HepG2 (cell line): ENCODE measurements around the gene AP1G1. TPM values are rescaled to one million over a fixed set of nuclear protein-coding genes. Genes with fewer than 3 reads are reported as not detected.

ENCODE experiments used
- CREB1 ChIP-seq, 2 experiments: fragments of 450-650 bp in 1 of 2; IDR thresholded peaks; 2 replicates each; pipeline ENCODE4 v1.6.1; 2016 to 2017; ENCODE audit warnings: control low read depth in 1 of 2, mild to moderate bottlenecking in 1 of 2, missing compliant biosample characterization in 1 of 2, missing genetic modification characterization in 1 of 2
- EEA1 ChIP-seq: sonication (generic); formaldehyde crosslinking; IDR thresholded peaks from 2 replicates; pipeline ENCODE4 v1.5.1; 2020; ENCODE audit warnings: mild to moderate bottlenecking, missing genetic modification reagents, borderline replicate concordance
- FOSL2 ChIP-seq: sonication (generic); formaldehyde crosslinking; IDR thresholded peaks from 2 replicates; pipeline ENCODE4 v1.4.0; 2020; ENCODE audit warnings: missing genetic modification reagents
- GABPB1 ChIP-seq: IDR thresholded peaks from 2 replicates; pipeline ENCODE4 v1.6.1; 2016; ENCODE audit warnings: mild to moderate bottlenecking, missing genetic modification reagents, moderate library complexity, missing compliant biosample characterization
- HOXA5 ChIP-seq: sonication (generic); formaldehyde crosslinking; IDR thresholded peaks from 2 replicates; pipeline ENCODE4 v1.4.0; 2020; ENCODE audit warnings: missing genetic modification reagents
- IRX3 ChIP-seq: sonication (generic); formaldehyde crosslinking; IDR thresholded peaks from 2 replicates; pipeline ENCODE4 v1.8.1; 2023; ENCODE audit warnings: mild to moderate bottlenecking, low read depth, missing genetic modification reagents, borderline replicate concordance
- JUN ChIP-seq: sonication (generic); formaldehyde crosslinking; IDR thresholded peaks from 2 replicates; pipeline ENCODE4 v1.4.0; 2020; ENCODE audit warnings: mild to moderate bottlenecking, missing genetic modification reagents
- JUND ChIP-seq: sonication (generic); formaldehyde crosslinking; IDR thresholded peaks from 2 replicates; pipeline ENCODE4 v1.8.0; 2022; ENCODE audit warnings: mild to moderate bottlenecking, missing genetic modification reagents
- MAZ ChIP-seq, 2 experiments: sonication (generic) in 1 of 2; formaldehyde crosslinking in 1 of 2; IDR thresholded peaks; 2 replicates each; pipeline versions ENCODE4 v1.5.0 to v1.6.1; 2012 to 2020; ENCODE audit warnings: low read depth in 2 of 2, mild to moderate bottlenecking in 2 of 2, borderline replicate concordance in 1 of 2, improper control_type of control experiment in 1 of 2, low read length in 1 of 2, missing genetic modification reagents in 1 of 2, moderate library complexity in 1 of 2
- NFAT5 ChIP-seq: sonication (generic); formaldehyde crosslinking; IDR thresholded peaks from 2 replicates; pipeline ENCODE4 v1.4.0; 2020; ENCODE audit warnings: missing genetic modification reagents
- NFE2L1 ChIP-seq: sonication (generic); formaldehyde crosslinking; IDR thresholded peaks from 2 replicates; pipeline ENCODE4 v1.4.0; 2020; ENCODE audit warnings: missing genetic modification reagents, mild to moderate bottlenecking, borderline replicate concordance
- PCBP2 ChIP-seq: fragments of 200-400 bp; formaldehyde crosslinking; optimal IDR thresholded peaks from 2 replicates; pipeline ENCODE3; 2018; ENCODE audit warnings: low read length, low read depth; ENCODE audit not compliant: poor library complexity, severe bottlenecking
- POGZ ChIP-seq: sonication (generic); formaldehyde crosslinking; IDR thresholded peaks from 2 replicates; pipeline ENCODE4 v1.4.0; 2020; ENCODE audit warnings: mild to moderate bottlenecking, missing genetic modification reagents
- SMARCC2 ChIP-seq: fragments of 450-650 bp; IDR thresholded peaks from 2 replicates; pipeline ENCODE4 v1.6.1; 2017; ENCODE audit warnings: antibody characterized with exemption, mild to moderate bottlenecking
- ZBTB42 ChIP-seq: sonication (generic); formaldehyde crosslinking; IDR thresholded peaks from 2 replicates; pipeline ENCODE4 v1.5.0; 2020; ENCODE audit warnings: mild to moderate bottlenecking, missing genetic modification reagents
- ZC3H13 ChIP-seq: sonication (generic); formaldehyde crosslinking; IDR thresholded peaks from 2 replicates; pipeline ENCODE4 v1.8.1; 2023; ENCODE audit warnings: mild to moderate bottlenecking, missing genetic modification reagents, moderate library complexity
- ZNF264 ChIP-seq: sonication (generic); formaldehyde crosslinking; IDR thresholded peaks from 2 replicates; pipeline ENCODE4 v1.4.0; 2020; ENCODE audit warnings: missing genetic modification reagents
- ZNF619 ChIP-seq: sonication (generic); formaldehyde crosslinking; IDR thresholded peaks from 2 replicates; pipeline ENCODE4 v1.4.0; 2020; ENCODE audit warnings: mild to moderate bottlenecking, missing genetic modification reagents
- ZNF773 ChIP-seq: sonication (generic); formaldehyde crosslinking; IDR thresholded peaks from 2 replicates; pipeline ENCODE4 v1.4.0; 2020; ENCODE audit warnings: missing genetic modification reagents, borderline replicate concordance
- polyA plus RNA-seq, 8 experiments: library from polyadenylated mRNA; depleted of rRNA in 3 of 8; stranded (reverse) in 7 of 8; unstranded in 1 of 8; fragments of >200 nt; fragmentation: Illumina TruSeq in 4 of 8; extraction: Trizol in 4 of 8; gene quantifications; 2 replicates each; pipeline versions ENCODE4 v1.2.1 to v1.2.3, GENCODE V29; 2011 to 2016; ENCODE audit warnings: low read depth in 4 of 8, missing spikeins in 1 of 8, mixed read lengths in 1 of 8; ENCODE audit not compliant: insufficient read depth in 1 of 8
- total RNA-seq, 5 experiments: library from RNA; depleted of rRNA; stranded (reverse); fragments of >200 nt; fragmentation: Illumina TruSeq; extraction: Trizol; gene quantifications; 2 replicates each; pipeline ENCODE4 v1.2.3, GENCODE V29; 2016; ENCODE audit warnings: low read depth in 1 of 5
- TF ChIP-seq, protein P1 (sequence below): sonication (generic); formaldehyde crosslinking; IDR thresholded peaks from 2 replicates; pipeline ENCODE4 v1.9.0; 2021; ENCODE audit warnings: missing genetic modification reagents, mild to moderate bottlenecking, borderline replicate concordance
- TF ChIP-seq, protein P2 (sequence below): sonication (generic); formaldehyde crosslinking; IDR thresholded peaks from 2 replicates; pipeline ENCODE4 v1.5.1; 2020; ENCODE audit warnings: mild to moderate bottlenecking, missing genetic modification reagents, moderate library complexity

The AP1G1 gene
- total and polyA plus RNA-seq, 2 of the 13 experiments (the other 11 are each of a cell fraction or from before 2014, with no cell fraction given): 62.2 to 66.2 TPM

GRCh38 chr16:71722801-71723536 lies 85.7 kb downstream of the AP1G1 start (continued):
- TF ChIP-seq, protein P1, sequence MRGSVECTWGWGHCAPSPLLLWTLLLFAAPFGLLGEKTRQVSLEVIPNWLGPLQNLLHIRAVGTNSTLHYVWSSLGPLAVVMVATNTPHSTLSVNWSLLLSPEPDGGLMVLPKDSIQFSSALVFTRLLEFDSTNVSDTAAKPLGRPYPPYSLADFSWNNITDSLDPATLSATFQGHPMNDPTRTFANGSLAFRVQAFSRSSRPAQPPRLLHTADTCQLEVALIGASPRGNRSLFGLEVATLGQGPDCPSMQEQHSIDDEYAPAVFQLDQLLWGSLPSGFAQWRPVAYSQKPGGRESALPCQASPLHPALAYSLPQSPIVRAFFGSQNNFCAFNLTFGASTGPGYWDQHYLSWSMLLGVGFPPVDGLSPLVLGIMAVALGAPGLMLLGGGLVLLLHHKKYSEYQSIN (CRISPR knock-in tag): no peak
- TF ChIP-seq, protein P2, sequence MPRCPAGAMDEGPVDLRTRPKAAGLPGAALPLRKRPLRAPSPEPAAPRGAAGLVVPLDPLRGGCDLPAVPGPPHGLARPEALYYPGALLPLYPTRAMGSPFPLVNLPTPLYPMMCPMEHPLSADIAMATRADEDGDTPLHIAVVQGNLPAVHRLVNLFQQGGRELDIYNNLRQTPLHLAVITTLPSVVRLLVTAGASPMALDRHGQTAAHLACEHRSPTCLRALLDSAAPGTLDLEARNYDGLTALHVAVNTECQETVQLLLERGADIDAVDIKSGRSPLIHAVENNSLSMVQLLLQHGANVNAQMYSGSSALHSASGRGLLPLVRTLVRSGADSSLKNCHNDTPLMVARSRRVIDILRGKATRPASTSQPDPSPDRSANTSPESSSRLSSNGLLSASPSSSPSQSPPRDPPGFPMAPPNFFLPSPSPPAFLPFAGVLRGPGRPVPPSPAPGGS (CRISPR knock-in tag): no peak
- TF ChIP-seq FOSL2 (CRISPR knock-in tag) (no peak; the same call in 1 of the 2 replicates), ZC3H13 (no peak; the same call in 1 of the 2 replicates), PCBP2 (no peak), ZNF773 (peak; percentile 56; the same call in 1 of the 2 replicates), SMARCC2 (no peak), ZNF264 (CRISPR knock-in tag) (peak; percentile 36; the same call in 1 of the 2 replicates), POGZ (CRISPR knock-in tag) (peak; percentile 25; the same call in 1 of the 2 replicates), NFAT5 (CRISPR knock-in tag) (no peak; the same call in 1 of the 2 replicates), ZBTB42 (CRISPR knock-in tag) (no peak), ZNF619 (CRISPR knock-in tag) (peak; percentile 66; the same call in 1 of the 2 replicates), NFE2L1 (CRISPR knock-in tag) (no peak), IRX3 (CRISPR knock-in tag) (no peak), GABPB1 (CRISPR knock-in tag) (peak; percentile 69), JUN (CRISPR knock-in tag) (no peak; the same call in 1 of the 2 replicates), MAZ (IDR thresholded peaks at IDR 0.05; ENCODE audit: borderline replicate concordance, low read depth, low read length) (no peak), MAZ (CRISPR knock-in tag; IDR thresholded peaks at IDR 0.05; ENCODE audit: low read depth) (no peak; the same call in 1 of the 2 replicates), CREB1 (IDR thresholded peaks at IDR 0.05) (no peak), CREB1 (CRISPR knock-in tag; IDR thresholded peaks at IDR 0.05) (no peak), EEA1 (CRISPR knock-in tag) (no peak), JUND (CRISPR knock-in tag) (0 out of 2 replicates have a peak, but pooled peaks have one; percentile 36), HOXA5 (peak; percentile 36; the same call in 1 of the 2 replicates)
